GM18870 (cell line): ENCODE data around the gene IPO4.

Source experiments
- ATAC-seq: cut with Tn5 transposase; IDR thresholded peaks from one replicate; pipeline ENCODE4 v1.9.1; 2021; ENCODE audit warnings: moderate library complexity; ENCODE audit not compliant: unreplicated experiment

The IPO4 gene

GRCh38 chr14:24147761-24148428 is 40.7 kb downstream of the IPO4 start:
- no peak for ATAC-seq

GRCh38 chr14:24146978-24147760 is 41.4 kb downstream of the IPO4 start, which contains the start of gene RNF31:
Gene RNF31, plus strand, starts transcription at chr14:24147498. Its CDS starts 201 bp downstream, at chr14:24147699.
- peak; percentile 75 for ATAC-seq

- ATAC-seq, result peak; percentile 52
These were observed 42.1 kb downstream of the IPO4 start, which contains the start of gene PSME2 for GRCh38 chr14:24146453-24146977. Gene PSME2, minus strand, starts transcription at chr14:24146610. Its CDS starts 29 bp downstream, at chr14:24146581.

GRCh38 chr14:24145690-24146452 is 42.7 kb downstream of the IPO4 start:
- ATAC-seq, result no peak

- ATAC-seq, result no peak
These were observed 43.4 kb downstream of the IPO4 start for GRCh38 chr14:24145219-24145618.

GRCh38 chr14:24144451-24144850 is 44.2 kb downstream of the IPO4 start:
- ATAC-seq, result no peak

GRCh38 chr14:24143511-24143910 is 45.1 kb downstream of the IPO4 start:
- no peak for ATAC-seq

GRCh38 chr14:24141097-24141880 is 47.3 kb downstream of the IPO4 start, which contains the start of gene EMC9:
Gene EMC9, minus strand, starts transcription at chr14:24141591. Its CDS starts 287 bp downstream, at chr14:24141304.
- ATAC-seq, result peak; percentile 79

- no peak for ATAC-seq
These were observed 49.2 kb downstream of the IPO4 start for GRCh38 chr14:24139272-24139934.

- no peak for ATAC-seq
These were observed 50.0 kb downstream of the IPO4 start for GRCh38 chr14:24138396-24139271.

GRCh38 chr14:24137529-24138395 is 50.9 kb downstream of the IPO4 start:
- ATAC-seq, result no peak

GRCh38 chr14:24136684-24137528 is 51.7 kb downstream of the IPO4 start:
- ATAC-seq, result no peak

GRCh38 chr14:24135834-24136683 is 52.6 kb downstream of the IPO4 start, which contains the start of gene PSME1:
Gene PSME1, plus strand, starts transcription at chr14:24136194. Its CDS starts 69 bp downstream, at chr14:24136263.
- ATAC-seq, result peak; percentile 34

GRCh38 chr14:24135584-24135833 is 53.1 kb downstream of the IPO4 start:
- ATAC-seq, result peak; percentile 15

- ATAC-seq, result no peak
These were observed 54.9 kb downstream of the IPO4 start for GRCh38 chr14:24133735-24134134.

GRCh38 chr14:24132976-24133375 is 55.6 kb downstream of the IPO4 start:
- no peak for ATAC-seq
